HG03432 (cell line): Measurements from ENCODE around the gene DOCK2.
A peak's percentile ranks its signal among the peaks of the same experiment; 100 is the strongest.
"Not testable (repeated sequence)": the region's sequence is repeated elsewhere in the genome, so short reads cannot be mapped to it uniquely, and the experiment has no call there.

ENCODE experiments used
- ATAC-seq: cut with Tn5 transposase; IDR thresholded peaks from one replicate; pipeline ENCODE4 v1.9.1; 2021; ENCODE audit warnings: mild to moderate bottlenecking, moderate library complexity; ENCODE audit not compliant: unreplicated experiment

Gene DOCK2

GRCh38 chr5:169712428-169712827 lies 75.4 kb downstream of the DOCK2 start:
- ATAC-seq, result no peak

DNA sequence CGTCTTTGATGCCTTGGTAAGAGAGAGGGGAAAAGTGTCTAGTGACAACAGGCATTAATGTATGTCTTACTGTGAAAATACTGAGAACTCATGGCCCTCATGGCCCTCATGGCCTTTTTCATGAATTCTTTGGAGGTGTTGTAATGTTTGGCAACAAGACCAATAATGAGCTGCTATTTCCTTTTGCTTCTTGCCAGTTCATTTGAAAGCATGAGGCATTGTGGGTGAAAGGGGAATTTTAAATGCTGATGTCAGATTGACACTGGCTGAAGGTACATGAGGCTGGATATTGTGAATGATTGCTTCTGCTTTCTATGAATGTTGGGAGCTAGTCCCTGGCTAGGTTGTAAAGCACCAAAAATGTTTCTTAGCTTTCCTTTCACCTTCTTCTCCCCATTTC lies 79.2 kb downstream of the DOCK2 start:
- ATAC-seq, result no peak

DNA sequence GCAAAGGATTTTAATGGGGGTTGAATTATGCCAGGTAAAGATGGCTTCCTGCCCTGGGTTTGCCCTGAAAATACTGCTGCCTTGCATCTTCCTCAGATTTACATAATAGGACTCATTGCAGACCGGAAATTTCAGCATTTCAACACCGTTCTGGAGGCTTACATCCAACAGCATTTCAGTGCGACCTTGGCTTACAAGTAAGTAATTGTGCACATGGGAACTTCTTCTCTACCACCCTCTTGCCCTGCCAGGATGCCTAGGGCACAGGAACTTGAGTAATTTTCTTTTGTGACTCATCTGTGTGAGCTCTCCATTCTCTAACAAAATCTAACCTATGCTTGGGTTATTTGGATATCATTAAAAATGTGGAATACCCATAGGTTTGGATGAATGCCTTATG lies 80.2 kb downstream of the DOCK2 start:
- ATAC-seq, result no peak

DNA sequence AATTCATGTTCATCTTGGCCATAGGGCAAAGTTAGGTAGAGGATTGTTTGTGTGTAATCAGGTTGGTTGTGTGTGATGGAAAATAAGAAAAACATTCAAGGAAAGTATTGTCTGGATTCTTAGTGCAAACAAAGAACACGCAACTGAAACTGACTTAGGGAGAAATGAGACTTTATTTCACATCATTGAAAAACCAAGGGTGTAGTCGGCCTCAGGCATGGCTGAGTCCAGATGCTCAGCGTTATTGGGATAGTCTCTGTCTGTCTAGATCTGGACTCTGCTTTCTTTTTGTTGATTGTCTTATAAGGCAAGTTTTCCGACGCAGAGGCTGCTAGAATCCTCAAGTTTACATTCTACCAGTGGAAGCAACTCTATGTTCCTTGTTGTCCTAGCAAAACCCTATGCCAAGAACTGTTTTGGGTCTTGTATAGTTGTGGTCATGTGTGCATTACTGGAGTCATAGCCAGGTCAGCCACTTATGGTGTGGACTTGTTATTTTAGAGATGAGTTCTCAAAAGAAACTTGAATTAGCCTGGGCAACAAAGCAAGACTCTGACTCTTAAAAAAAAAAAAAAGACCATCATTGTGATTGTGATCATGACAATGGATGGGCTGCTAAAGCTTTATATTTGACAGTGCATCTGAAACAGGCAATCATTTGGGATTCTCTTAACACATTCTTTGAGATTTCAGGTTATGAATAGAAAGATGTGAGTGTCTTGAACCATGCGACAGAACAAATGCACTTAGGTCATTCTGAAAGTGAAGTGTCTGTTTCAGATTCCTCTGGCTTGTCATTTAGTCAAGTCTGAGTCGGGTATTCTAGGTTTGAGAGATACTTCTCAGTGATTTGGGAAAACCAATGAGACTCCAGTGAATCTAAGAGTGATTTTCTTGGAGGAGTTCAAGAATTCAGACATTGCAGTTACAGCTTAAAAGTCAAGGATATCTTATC lies 82.6 kb downstream of the DOCK2 start:
- peak; percentile 86 for ATAC-seq

GRCh38 chr5:169721771-169722170 lies 84.7 kb downstream of the DOCK2 start:
- ATAC-seq, result no peak

DNA sequence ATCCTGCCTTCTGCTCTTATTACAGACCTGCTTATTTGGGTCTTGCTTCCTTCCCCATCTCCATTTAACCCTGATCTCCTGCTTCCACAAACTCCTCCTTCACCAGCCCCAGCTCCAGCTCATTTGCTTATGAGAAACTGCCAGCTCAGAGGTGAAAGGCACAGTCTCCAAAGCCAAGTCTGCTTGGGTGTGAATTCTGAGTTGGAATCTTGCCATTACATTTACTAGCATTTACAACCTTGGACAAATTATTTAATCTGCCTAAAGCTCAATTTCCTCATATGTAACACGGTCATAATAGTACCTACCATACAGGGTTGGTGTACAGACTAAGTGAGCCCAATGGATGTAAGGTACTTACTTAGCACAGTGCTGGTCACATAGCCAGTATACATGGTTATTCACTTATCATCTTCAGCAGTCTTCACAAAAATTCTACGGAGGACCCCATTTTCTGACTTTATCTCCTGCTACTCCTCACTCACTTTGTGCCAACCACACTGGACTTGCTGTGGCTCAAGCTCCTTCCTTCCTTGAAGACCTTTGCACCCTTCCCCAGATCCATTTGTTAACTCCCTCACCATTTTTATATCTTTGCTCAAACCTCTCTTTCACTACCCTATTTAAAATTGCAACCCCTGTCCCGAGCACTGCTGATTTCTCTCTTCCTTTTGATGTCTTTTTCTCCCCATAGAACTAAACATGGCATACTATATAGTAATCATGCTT lies 86.2 kb downstream of the DOCK2 start:
- ATAC-seq, result no peak

GRCh38 chr5:169724303-169725087 lies 87.4 kb downstream of the DOCK2 start:
- no peak for ATAC-seq

DNA sequence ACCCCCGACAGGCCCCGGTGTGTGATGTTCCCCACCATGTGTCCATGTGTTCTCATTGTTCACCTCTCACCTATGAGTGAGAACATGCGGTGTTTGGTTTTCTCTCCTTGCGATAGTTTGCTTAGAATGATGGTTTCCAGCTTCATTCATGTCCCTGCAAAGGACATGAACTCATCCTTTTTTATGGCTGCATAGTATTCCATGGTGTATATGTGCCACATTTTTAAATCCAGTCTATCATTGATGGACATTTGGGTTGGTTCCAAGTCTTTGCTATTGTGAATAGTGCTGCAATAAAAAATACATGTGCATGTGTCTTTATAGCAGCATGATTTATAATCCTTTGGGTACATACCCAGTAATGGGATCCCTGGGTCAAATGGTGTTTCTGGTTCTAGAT lies 88.6 kb downstream of the DOCK2 start:
- not testable (repeated sequence) for ATAC-seq

- ATAC-seq, result no peak
Observed at GRCh38 chr5:169728418-169728817, 91.3 kb downstream of the DOCK2 start.

- no peak for ATAC-seq
Observed at GRCh38 chr5:169731221-169731620, 94.1 kb downstream of the DOCK2 start.

GRCh38 chr5:169732841-169733240 lies 95.8 kb downstream of the DOCK2 start:
- no peak for ATAC-seq

DNA sequence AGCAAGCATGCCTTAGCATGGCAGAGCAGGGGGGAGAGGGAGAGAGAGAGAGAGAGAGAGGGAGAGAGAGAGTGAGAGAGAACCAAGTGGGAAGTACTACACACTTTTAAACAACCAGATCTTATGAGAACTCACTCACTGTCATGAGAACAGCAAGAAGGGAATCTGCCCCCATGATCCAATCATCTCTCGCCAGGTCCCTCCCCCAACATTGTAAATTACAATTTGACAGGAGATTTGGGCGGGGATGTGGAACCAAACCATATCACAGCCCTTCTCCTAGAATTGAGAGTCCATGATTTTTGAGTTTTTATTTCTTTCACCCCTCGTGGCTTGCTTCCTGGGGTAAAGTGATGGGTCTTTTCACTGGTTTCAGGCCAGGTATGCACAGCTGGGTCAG lies 98.8 kb downstream of the DOCK2 start:
- ATAC-seq, result no peak

- peak; percentile 65 for ATAC-seq
Observed at GRCh38 chr5:169736653-169737052, 99.6 kb downstream of the DOCK2 start.

- no peak for ATAC-seq
Observed at GRCh38 chr5:169740435-169740834, 103.4 kb downstream of the DOCK2 start.

- ATAC-seq, result no peak
Observed at GRCh38 chr5:169742771-169743296, 105.8 kb downstream of the DOCK2 start.

DNA sequence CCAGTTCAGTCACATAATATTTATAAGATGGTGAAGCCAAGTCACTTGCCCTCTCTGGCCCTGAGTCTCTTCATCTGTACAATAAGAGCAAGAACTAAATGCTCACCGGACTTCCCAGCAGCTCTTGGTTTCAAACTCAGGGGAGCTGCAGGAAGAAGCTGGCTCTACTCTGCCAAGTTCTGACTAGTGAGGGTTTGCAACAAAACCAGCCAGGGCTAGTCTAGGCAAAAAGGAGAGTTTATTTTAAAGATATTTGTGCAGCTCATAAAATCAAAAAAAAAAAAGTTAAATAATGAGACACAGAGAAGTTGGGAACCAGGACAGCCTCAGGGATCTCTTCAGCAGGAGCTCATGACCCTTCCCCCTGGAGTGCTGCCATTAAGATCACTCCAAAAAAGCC lies 107.3 kb downstream of the DOCK2 start:
- ATAC-seq, result no peak

DNA sequence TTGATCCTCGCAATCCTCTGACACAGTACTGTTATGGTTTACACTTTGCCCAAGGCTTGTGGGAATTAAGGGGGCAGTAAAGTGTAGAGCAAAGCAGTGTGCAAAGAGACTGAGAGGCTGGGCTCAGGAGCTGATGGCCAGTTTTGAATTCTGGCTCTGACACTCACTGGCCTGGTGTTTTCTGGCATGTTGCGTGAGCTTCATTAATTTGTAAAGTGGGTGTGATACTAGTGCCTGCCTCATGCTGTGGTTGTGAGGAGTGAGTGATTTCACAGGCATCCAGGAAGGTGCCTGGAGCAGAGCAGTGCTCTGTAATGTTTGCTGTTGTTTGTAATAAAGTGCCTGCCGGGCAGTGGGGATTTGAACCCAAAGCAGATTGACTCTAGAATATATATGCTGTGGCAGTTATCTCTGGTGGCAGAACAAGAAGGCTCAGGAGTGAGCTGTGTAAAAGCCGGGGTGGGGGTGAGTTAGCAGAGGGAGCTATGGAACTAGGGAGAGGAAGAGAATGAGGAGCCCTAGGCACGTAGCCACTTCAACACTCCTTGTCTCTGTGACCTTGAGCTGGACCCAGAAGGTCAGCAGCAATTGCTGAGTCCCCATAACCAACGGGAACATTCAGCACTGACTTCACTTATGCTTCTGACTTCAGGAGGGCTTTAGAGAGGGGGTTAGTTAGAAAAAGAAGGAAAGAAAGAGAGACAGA lies 108.5 kb downstream of the DOCK2 start:
- no peak for ATAC-seq

GRCh38 chr5:169746147-169746694 lies 109.1 kb downstream of the DOCK2 start:
- ATAC-seq, result peak; percentile 52

- no peak for ATAC-seq
Observed at GRCh38 chr5:169748174-169748573, 111.1 kb downstream of the DOCK2 start.

GRCh38 chr5:169749295-169749694 lies 112.2 kb downstream of the DOCK2 start:
- ATAC-seq, result no peak
